Measurements from ENCODE around the gene ANKFN1. TPM values are rescaled to one million over a fixed set of nuclear protein-coding genes. Genes with fewer than 3 reads are reported as not detected.

The ANKFN1 gene
- total RNA-seq, 1 experiment from 2014 or later, result not detected

DNA sequence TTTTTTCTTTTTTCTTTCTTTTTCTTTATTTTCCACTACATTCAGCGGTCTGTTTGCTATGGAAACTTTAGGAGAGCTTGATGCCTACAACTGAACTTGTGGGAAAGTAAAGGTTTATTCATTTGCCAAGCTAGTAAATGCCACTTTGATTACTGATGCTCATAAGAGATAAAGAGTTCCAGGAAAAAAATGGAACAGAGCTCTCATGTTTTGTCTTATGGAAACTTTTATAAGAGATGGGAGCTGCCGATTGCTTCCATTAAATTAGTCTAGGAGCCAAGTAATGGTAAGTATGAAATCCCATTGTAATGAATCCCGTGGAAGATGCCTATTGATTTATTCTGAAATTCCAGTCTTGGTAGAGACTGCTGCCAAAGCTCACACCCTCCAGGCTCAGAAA, 7.1 kb downstream of the ANKFN1 start:
- no peak for DNase-seq
- Histone ChIP-seq H3K27me3 (ENCODE audit: control insufficient read depth, insufficient read depth, low read length) (no peaks in the 10 kb centered on the region), H3K36me3 (replicated peaks; ENCODE audit: control insufficient read depth, insufficient read depth, low read length) (no peaks in the 10 kb centered on the region), H3K4me3 (ENCODE audit: insufficient read depth, low read depth, low read length) (no peak overlapping the region)

- Histone ChIP-seq H3K36me3 (replicated peaks; ENCODE audit: control insufficient read depth, insufficient read depth, low read length) (no peaks in the 10 kb centered on the region), H3K27me3 (ENCODE audit: control insufficient read depth, insufficient read depth, low read length) (no peaks in the 10 kb centered on the region), H3K4me3 (ENCODE audit: insufficient read depth, low read depth, low read length) (no peak overlapping the region)
- DNase-seq, result no peak
These were observed 11.9 kb downstream of the ANKFN1 start for GRCh38 chr17:56165072-56165641.

- DNase-seq, result no peak
- no peaks in the 10 kb centered on the region for H3K27me3 ChIP-seq (ENCODE audit: control insufficient read depth, insufficient read depth, low read length)
These were observed 14.2 kb downstream of the ANKFN1 start for GRCh38 chr17:56167491-56167890.

GRCh38 chr17:56169621-56170020, 16.3 kb downstream of the ANKFN1 start:
- Histone ChIP-seq H3K27me3 (ENCODE audit: control insufficient read depth, insufficient read depth, low read length) (no peaks in the 10 kb centered on the region), H3K4me3 (ENCODE audit: insufficient read depth, low read depth, low read length) (no peak overlapping the region), H3K36me3 (replicated peaks; ENCODE audit: control insufficient read depth, insufficient read depth, low read length) (no peaks in the 10 kb centered on the region)
- DNase-seq, result no peak

More at GRCh38 chr17:56167491-56167890, 14.2 kb downstream of the ANKFN1 start:
- H3K36me3 ChIP-seq (replicated peaks; ENCODE audit: control insufficient read depth, insufficient read depth, low read length), result no peaks in the 10 kb centered on the region
- no peak overlapping the region for H3K4me3 ChIP-seq (ENCODE audit: insufficient read depth, low read depth, low read length)

GRCh38 chr17:56171186-56171959, 18.1 kb downstream of the ANKFN1 start:
- Histone ChIP-seq H3K36me3 (replicated peaks; ENCODE audit: control insufficient read depth, insufficient read depth, low read length) (no peaks in the 10 kb centered on the region), H3K27me3 (ENCODE audit: control insufficient read depth, insufficient read depth, low read length) (no peaks in the 10 kb centered on the region), H3K4me3 (ENCODE audit: insufficient read depth, low read depth, low read length) (no peak overlapping the region)
- no peak for DNase-seq

DNA sequence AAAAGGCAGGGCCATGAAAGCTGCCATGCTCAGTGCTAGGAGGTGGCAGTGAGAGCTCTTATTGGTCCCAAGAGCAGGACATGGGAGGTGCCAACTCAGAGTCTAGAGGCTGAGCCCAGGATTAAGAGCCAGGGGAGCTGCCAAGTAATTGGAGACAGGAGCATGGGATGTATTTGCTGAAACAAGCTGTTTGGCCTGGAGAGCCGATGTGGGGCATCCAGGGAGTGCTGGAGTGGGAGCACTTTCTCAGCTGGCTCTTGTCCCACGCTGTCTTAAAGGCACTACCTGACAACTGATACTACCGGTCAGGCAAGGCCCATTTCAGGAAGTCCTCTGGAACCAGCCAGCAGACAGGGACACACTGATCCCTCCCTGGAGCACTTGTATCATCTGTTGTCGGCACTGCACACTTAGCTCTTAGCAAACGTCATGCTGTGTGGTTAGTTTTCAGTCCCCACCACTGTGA, 19.3 kb downstream of the ANKFN1 start:
- Histone ChIP-seq H3K36me3 (replicated peaks; ENCODE audit: control insufficient read depth, insufficient read depth, low read length) (no peaks in the 10 kb centered on the region), H3K27me3 (ENCODE audit: control insufficient read depth, insufficient read depth, low read length) (no peaks in the 10 kb centered on the region), H3K4me3 (ENCODE audit: insufficient read depth, low read depth, low read length) (no peak overlapping the region)
- DNase-seq, result no peak

DNA sequence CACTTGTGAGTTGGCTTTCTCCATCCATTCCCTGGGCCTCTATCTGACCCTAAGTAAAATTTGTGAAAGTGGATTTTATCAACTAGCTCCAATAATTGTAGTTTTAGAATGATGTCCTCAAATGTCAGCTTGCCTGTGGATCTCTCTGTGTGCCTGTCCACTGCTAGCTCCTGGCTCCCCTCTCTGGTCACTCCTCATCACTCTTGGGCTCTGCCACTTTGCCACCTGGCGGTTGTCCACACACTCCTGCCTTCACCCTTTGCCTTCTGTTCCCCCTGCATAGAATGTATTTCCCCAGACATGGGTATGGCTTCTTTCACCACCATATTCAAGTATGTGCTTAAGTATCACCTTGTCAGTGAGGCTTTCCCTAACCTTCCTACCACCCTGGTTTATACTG, 19.8 kb downstream of the ANKFN1 start:
- Histone ChIP-seq H3K4me3 (ENCODE audit: insufficient read depth, low read depth, low read length) (no peak overlapping the region), H3K36me3 (replicated peaks; ENCODE audit: control insufficient read depth, insufficient read depth, low read length) (no peaks in the 10 kb centered on the region), H3K27me3 (ENCODE audit: control insufficient read depth, insufficient read depth, low read length) (no peaks in the 10 kb centered on the region)
- DNase-seq, result no peak

- DNase-seq, result no peak
These were observed 20.9 kb downstream of the ANKFN1 start for GRCh38 chr17:56173958-56174835.

DNA sequence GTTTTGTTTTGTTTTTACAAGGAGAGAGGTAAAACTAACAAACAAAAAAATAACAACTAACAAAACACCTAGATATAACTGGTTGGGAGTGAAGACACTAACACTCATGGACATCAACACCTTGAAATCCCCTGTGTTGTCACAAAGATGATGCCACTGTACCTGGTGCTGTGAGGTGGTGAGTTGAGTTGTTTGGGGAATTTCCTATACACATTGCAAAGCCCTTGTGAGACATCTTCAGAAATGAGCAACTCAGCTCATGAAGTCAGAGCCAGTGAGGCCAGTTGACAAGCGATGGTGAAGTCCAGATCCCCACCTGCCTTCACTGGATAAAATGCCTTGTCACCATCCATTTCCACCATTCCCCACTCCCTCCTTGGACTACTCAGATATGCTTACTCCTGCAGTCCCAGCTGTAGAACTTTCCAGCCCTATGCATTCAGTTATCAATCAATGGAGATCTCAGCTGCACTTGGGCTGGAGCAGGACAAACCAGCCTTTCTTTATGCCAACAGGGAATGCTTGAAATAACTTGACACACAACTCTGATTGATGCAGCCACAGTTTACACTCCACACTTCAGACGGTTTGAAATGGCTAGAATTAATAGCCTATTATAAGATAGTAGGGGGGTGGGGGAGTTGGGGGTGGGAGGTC, 22.2 kb downstream of the ANKFN1 start:
- no peak for DNase-seq

More at GRCh38 chr17:56173958-56174835, 20.9 kb downstream of the ANKFN1 start:
- Histone ChIP-seq H3K27me3 (ENCODE audit: control insufficient read depth, insufficient read depth, low read length) (no peaks in the 10 kb centered on the region), H3K4me3 (ENCODE audit: insufficient read depth, low read depth, low read length) (no peak overlapping the region), H3K36me3 (replicated peaks; ENCODE audit: control insufficient read depth, insufficient read depth, low read length) (no peaks in the 10 kb centered on the region)

DNA sequence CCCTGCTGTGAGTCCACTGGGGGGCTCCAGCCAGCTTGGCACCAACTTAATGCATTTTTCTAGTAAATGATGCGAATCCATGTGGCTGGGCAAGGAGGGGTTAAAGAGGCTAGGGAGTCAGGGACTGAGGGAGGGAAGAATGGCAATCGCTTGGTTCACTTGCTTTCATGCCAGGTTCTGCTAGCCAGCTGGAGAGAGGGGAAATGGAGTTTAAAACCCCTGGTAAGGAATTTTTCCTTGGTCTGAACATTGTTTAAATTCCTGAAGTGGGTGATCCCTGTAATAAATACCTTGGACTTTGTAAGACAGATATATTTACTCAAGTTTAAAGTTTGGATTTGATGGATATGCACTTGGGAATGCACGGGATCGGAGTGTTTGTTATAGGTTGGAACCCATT, 22.8 kb downstream of the ANKFN1 start:
- no peak overlapping the region for H3K4me3 ChIP-seq (ENCODE audit: insufficient read depth, low read depth, low read length)
- H3K36me3 ChIP-seq (replicated peaks; ENCODE audit: control insufficient read depth, insufficient read depth, low read length), result no peaks in the 10 kb centered on the region
- no peak for DNase-seq
- no peaks in the 10 kb centered on the region for H3K27me3 ChIP-seq (ENCODE audit: control insufficient read depth, insufficient read depth, low read length)

More for the DNA sequence above, 22.2 kb downstream of the ANKFN1 start:
- Histone ChIP-seq H3K4me3 (ENCODE audit: insufficient read depth, low read depth, low read length) (no peak overlapping the region), H3K36me3 (replicated peaks; ENCODE audit: control insufficient read depth, insufficient read depth, low read length) (no peaks in the 10 kb centered on the region), H3K27me3 (ENCODE audit: control insufficient read depth, insufficient read depth, low read length) (no peaks in the 10 kb centered on the region)

DNA sequence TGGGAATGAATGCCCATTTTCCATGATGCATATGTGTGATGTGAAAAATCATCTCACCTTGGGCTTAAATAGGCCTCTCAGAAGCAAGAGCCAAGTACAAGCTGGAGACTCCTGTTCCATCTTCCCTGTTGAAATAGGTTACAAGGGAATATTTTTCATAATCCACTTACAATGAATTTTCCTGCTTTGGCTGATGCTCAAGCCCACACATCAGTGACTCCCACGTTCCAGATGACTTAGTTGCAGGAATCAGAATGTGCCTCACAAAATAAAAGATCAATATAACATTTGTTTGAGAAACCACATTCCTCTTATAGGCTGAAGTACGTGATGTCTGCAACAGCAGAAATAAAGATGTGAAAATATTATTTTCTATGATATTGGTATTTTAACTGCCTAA, 24.1 kb downstream of the ANKFN1 start:
- no peaks in the 10 kb centered on the region for H3K27me3 ChIP-seq (ENCODE audit: control insufficient read depth, insufficient read depth, low read length)
- no peak overlapping the region for H3K4me3 ChIP-seq (ENCODE audit: insufficient read depth, low read depth, low read length)
- no peak for DNase-seq
- no peaks in the 10 kb centered on the region for H3K36me3 ChIP-seq (replicated peaks; ENCODE audit: control insufficient read depth, insufficient read depth, low read length)

- no peak for DNase-seq
- H3K27me3 ChIP-seq (ENCODE audit: control insufficient read depth, insufficient read depth, low read length), result no peaks in the 10 kb centered on the region
- no peak overlapping the region for H3K4me3 ChIP-seq (ENCODE audit: insufficient read depth, low read depth, low read length)
- H3K36me3 ChIP-seq (replicated peaks; ENCODE audit: control insufficient read depth, insufficient read depth, low read length), result no peaks in the 10 kb centered on the region
These were observed 24.9 kb downstream of the ANKFN1 start for GRCh38 chr17:56178203-56178602.

DNA sequence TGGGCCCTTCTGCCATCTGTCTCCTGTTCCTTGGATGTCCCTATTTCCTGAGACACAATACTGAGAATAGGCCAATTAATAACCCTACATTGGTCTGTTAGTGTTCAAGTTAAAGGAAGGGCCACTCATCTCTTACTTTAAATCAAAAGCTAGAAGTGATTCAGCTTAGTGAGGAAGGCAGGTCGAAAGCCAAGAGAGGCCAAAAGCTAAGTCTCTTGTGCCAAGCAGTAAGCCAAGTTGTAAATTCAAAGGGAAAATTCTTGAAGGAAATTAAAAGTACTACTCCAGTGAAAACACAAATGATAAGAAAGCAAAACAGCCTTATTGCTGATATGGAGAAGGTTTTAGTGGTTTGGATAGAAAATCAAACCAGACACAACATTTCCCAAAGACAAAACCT, 28.8 kb downstream of the ANKFN1 start:
- no peak for DNase-seq
- no peaks in the 10 kb centered on the region for H3K27me3 ChIP-seq (ENCODE audit: control insufficient read depth, insufficient read depth, low read length)
- H3K36me3 ChIP-seq (replicated peaks; ENCODE audit: control insufficient read depth, insufficient read depth, low read length), result no peaks in the 10 kb centered on the region
- no peak overlapping the region for H3K4me3 ChIP-seq (ENCODE audit: insufficient read depth, low read depth, low read length)

GRCh38 chr17:56184650-56185049, 31.4 kb downstream of the ANKFN1 start:
- DNase-seq, result no peak
- no peaks in the 10 kb centered on the region for H3K27me3 ChIP-seq (ENCODE audit: control insufficient read depth, insufficient read depth, low read length)
- no peaks in the 10 kb centered on the region for H3K36me3 ChIP-seq (replicated peaks; ENCODE audit: control insufficient read depth, insufficient read depth, low read length)
- H3K4me3 ChIP-seq (ENCODE audit: insufficient read depth, low read depth, low read length), result no peak overlapping the region
